Smooth muscle cell (in vitro differentiated cells): ENCODE measurements around the gene ERO1B. TPM values are rescaled to one million over a fixed set of nuclear protein-coding genes. Genes with fewer than 3 reads are reported as not detected.
"Not testable (repeated sequence)": the region's sequence is repeated elsewhere in the genome, so short reads cannot be mapped to it uniquely, and the experiment has no call there.

ENCODE experiments used
- DNase-seq: peaks from one replicate; lab custom pipeline; 2025; ENCODE audit not compliant: unreplicated experiment; lab: John Stamatoyannopoulos, UW
- H2AFZ ChIP-seq: fragments of 200-600 bp; sonication (generic); 2 replicates; pipeline ENCODE4 v1.6.0; 2016; ENCODE audit warnings: antibody characterized with exemption, low read depth, mild to moderate bottlenecking
- H3F3A ChIP-seq: fragments of 200-600 bp; sonication (generic); 2 replicates; pipeline ENCODE4 v1.6.0; 2017; ENCODE audit warnings: antibody characterized with exemption, low read depth
- H3K27ac ChIP-seq: fragments of 200-600 bp; sonication (generic); 2 replicates; pipeline ENCODE4 v1.5.1; 2016; ENCODE audit warnings: low read depth, mild to moderate bottlenecking
- H3K27me3 ChIP-seq: fragments of 200-600 bp; sonication (generic); 2 replicates; pipeline ENCODE4 v1.6.1; 2016; ENCODE audit warnings: low read depth, mild to moderate bottlenecking
- H3K36me3 ChIP-seq: fragments of 200-600 bp; sonication (generic); 2 replicates; pipeline ENCODE4 v1.5.1; 2016; ENCODE audit warnings: low read depth
- H3K4me1 ChIP-seq: fragments of 200-600 bp; sonication (generic); 2 replicates; pipeline ENCODE4 v1.5.1; 2016; ENCODE audit warnings: low read depth
- H3K4me2 ChIP-seq: fragments of 200-600 bp; sonication (generic); 2 replicates; pipeline ENCODE4 v1.6.0; 2016; ENCODE audit warnings: mild to moderate bottlenecking
- H3K4me3 ChIP-seq: fragments of 200-600 bp; sonication (generic); 2 replicates; pipeline ENCODE4 v1.5.1; 2016; ENCODE audit warnings: mild to moderate bottlenecking
- H3K79me2 ChIP-seq: fragments of 200-600 bp; sonication (generic); 2 replicates; pipeline ENCODE4 v1.6.0; 2016; ENCODE audit warnings: low read depth, mild to moderate bottlenecking
- H3K9ac ChIP-seq: fragments of 200-600 bp; sonication (generic); 2 replicates; pipeline ENCODE4 v1.6.0; 2016; ENCODE audit warnings: low read depth
- H3K9me3 ChIP-seq: fragments of 200-600 bp; sonication (generic); replicated peaks from 2 replicates; pipeline ENCODE4 v1.5.1; 2016; ENCODE audit warnings: low read depth
- H4K20me1 ChIP-seq: fragments of 200-600 bp; sonication (generic); 2 replicates; pipeline ENCODE4 v1.6.0; 2016; ENCODE audit warnings: low read depth
- CTCF ChIP-seq: fragments of 200-600 bp; sonication (generic); IDR thresholded peaks from 2 replicates; pipeline ENCODE4 v1.5.1; 2017; ENCODE audit warnings: borderline replicate concordance, mild to moderate bottlenecking, antibody characterized with exemption; ENCODE audit not compliant: insufficient read depth, poor library complexity, severe bottlenecking
- WGBS: methylation state at CpG from one replicate; pipeline ENCODE4 v1.1.7; 2016; ENCODE audit warnings: low lambda C conversion rate; 5-methylcytosine and 5-hydroxymethylcytosine counted together
- polyA plus RNA-seq: library from polyadenylated mRNA; unstranded; fragments of >200 nt; fragmentation: Nextera tagmentation; extraction: Ambion mirVana; gene quantifications from 2 replicates; pipeline ENCODE4 v1.2.1, GENCODE V29; 2016
- total RNA-seq: library from RNA; depleted of rRNA; stranded (reverse); fragments of >200 nt; gene quantifications from 2 replicates; pipeline ENCODE4 v1.2.3, GENCODE V29; 2014

ERO1B gene
- total and polyA plus RNA-seq, 2 experiments from 2014 or later, result 1.3 to 1.9 TPM

GRCh38 chr1:236315092-236315491, 33.3 kb upstream of the ERO1B start:
- DNase-seq, result no peak
- no peaks in the 10 kb centered on the region for H3K79me2 ChIP-seq
- H4K20me1 ChIP-seq, result no peaks in the 10 kb centered on the region
- WGBS, result 89% methylated on average over 10 of the region's 10 CpGs
- no peaks in the 10 kb centered on the region for H3K27me3 ChIP-seq
- H3K4me1 ChIP-seq, result no peaks in the 10 kb centered on the region
- H3K9ac ChIP-seq, result no peak overlapping the region
- no peak overlapping the region for H3K27ac ChIP-seq
- H3K9me3 ChIP-seq, result no peaks in the 10 kb centered on the region
- no peaks in the 10 kb centered on the region for H3F3A ChIP-seq
- no peak overlapping the region for H3K4me3 ChIP-seq
- H2AFZ ChIP-seq, result no peak overlapping the region
- no peak for TF ChIP-seq CTCF
- H3K4me2 ChIP-seq, result no peak overlapping the region
- H3K36me3 ChIP-seq, result no peaks in the 10 kb centered on the region

GRCh38 chr1:236314050-236314449, 32.3 kb upstream of the ERO1B start:
- not testable (repeated sequence) for H3K4me3 ChIP-seq, H2AFZ ChIP-seq, H3K9ac ChIP-seq, H3K9me3 ChIP-seq, H4K20me1 ChIP-seq, H3K79me2 ChIP-seq, H3F3A ChIP-seq, DNase-seq, H3K27me3 ChIP-seq, H3K4me2 ChIP-seq, H3K27ac ChIP-seq, H3K4me1 ChIP-seq, H3K36me3 ChIP-seq
- WGBS, result 88% methylated on average over 5 of the region's 5 CpGs

GRCh38 chr1:236313427-236313826, 31.7 kb upstream of the ERO1B start:
- 84% methylated on average over 2 of the region's 2 CpGs for WGBS
- H3K4me3 ChIP-seq, result no peak overlapping the region
- H3K36me3 ChIP-seq, result no peaks in the 10 kb centered on the region
- no peaks in the 10 kb centered on the region for H4K20me1 ChIP-seq
- no peaks in the 10 kb centered on the region for H3F3A ChIP-seq
- H3K27me3 ChIP-seq, result no peaks in the 10 kb centered on the region
- no peaks in the 10 kb centered on the region for H3K9me3 ChIP-seq
- H3K79me2 ChIP-seq, result no peaks in the 10 kb centered on the region
- H3K4me2 ChIP-seq, result no peak overlapping the region
- DNase-seq, result no peak
- no peak for TF ChIP-seq CTCF
- no peak overlapping the region for H3K9ac ChIP-seq
- H3K27ac ChIP-seq, result no peak overlapping the region
- no peaks in the 10 kb centered on the region for H3K4me1 ChIP-seq
- no peak overlapping the region for H2AFZ ChIP-seq

- H3K9me3 ChIP-seq, result no peaks in the 10 kb centered on the region
- no peak overlapping the region for H3K27ac ChIP-seq
- no peaks in the 10 kb centered on the region for H3F3A ChIP-seq
- no peak overlapping the region for H2AFZ ChIP-seq
- no peak for TF ChIP-seq CTCF
- DNase-seq, result no peak
- no peaks in the 10 kb centered on the region for H3K27me3 ChIP-seq
- no peaks in the 10 kb centered on the region for H3K4me1 ChIP-seq
- no peak overlapping the region for H3K4me2 ChIP-seq
- no peak overlapping the region for H3K4me3 ChIP-seq
- no peaks in the 10 kb centered on the region for H3K79me2 ChIP-seq
- 78% methylated on average over 4 of the region's 4 CpGs for WGBS
- H3K9ac ChIP-seq, result no peak overlapping the region
- H3K36me3 ChIP-seq, result no peaks in the 10 kb centered on the region
- H4K20me1 ChIP-seq, result no peaks in the 10 kb centered on the region
These were observed 29.3 kb upstream of the ERO1B start for GRCh38 chr1:236311040-236311439.
